ENCODE data around the gene GAB1. TPM values are rescaled to one million over a fixed set of nuclear protein-coding genes. Genes with fewer than 3 reads are reported as not detected.

Gene GAB1
- total and polyA plus RNA-seq, 3 donors from 2014 or later, result 19.7 to 64.5 (median 61.3) TPM

DNA sequence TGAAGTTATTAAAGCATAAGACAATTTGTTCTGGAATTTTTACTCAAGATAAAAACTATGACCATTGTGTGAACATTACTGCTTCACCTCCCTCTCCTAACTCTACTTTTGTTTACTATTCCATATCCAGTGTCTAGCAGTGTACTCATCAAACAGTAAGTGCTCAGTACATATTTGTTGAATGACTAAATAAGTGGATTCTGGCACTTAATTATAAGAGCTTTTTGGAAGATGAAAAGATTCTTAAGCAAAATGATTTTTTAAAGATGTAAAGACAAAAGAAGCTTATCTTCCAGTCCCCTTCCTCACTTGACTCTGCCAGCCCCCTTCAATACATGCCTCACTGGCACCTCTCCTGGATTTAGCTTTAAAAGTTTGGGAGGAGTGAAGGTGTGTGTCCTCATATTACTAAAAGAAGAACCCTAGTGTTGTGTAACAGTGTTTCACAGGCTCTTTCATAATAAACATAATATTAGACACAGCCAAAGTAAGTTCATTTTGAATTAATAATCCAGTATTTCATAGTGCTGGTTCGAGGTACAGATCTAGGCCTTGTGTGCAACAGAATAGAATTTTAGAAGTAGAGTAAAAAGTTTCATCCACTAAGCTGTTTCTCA, 53.0 kb downstream of the GAB1 start:
- no peaks in the 10 kb centered on the region for H3K9me3 ChIP-seq
- TF ChIP-seq, protein P1, sequence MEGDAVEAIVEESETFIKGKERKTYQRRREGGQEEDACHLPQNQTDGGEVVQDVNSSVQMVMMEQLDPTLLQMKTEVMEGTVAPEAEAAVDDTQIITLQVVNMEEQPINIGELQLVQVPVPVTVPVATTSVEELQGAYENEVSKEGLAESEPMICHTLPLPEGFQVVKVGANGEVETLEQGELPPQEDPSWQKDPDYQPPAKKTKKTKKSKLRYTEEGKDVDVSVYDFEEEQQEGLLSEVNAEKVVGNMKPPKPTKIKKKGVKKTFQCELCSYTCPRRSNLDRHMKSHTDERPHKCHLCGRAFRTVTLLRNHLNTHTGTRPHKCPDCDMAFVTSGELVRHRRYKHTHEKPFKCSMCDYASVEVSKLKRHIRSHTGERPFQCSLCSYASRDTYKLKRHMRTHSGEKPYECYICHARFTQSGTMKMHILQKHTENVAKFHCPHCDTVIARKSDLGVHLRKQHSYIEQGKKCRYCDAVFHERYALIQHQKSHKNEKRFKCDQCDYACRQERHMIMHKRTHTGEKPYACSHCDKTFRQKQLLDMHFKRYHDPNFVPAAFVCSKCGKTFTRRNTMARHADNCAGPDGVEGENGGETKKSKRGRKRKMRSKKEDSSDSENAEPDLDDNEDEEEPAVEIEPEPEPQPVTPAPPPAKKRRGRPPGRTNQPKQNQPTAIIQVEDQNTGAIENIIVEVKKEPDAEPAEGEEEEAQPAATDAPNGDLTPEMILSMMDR (IDR thresholded peaks at IDR 0.05), result no peak
- no peak for TF ChIP-seq POLR2A (IDR thresholded peaks at IDR 0.05)
- no peak overlapping the region for H3K4me3 ChIP-seq
- 50 to 70% methylated on average over 1 of the region's 1 CpG for WGBS, 2 donors
- H3K27me3 ChIP-seq, result no peaks in the 10 kb centered on the region
- H3K36me3 ChIP-seq (ENCODE audit: low read depth, missing control alignments), result no peaks in the 10 kb centered on the region
- no peak for DNase-seq
- H3K4me1 ChIP-seq, result peaks cover 18% of the 10 kb centered on the region
- H3K27ac ChIP-seq, result no peak overlapping the region
- intact Hi-C loops (cut with DNase I; ENCODE audit: low total_unique reads), result no loop called here

DNA sequence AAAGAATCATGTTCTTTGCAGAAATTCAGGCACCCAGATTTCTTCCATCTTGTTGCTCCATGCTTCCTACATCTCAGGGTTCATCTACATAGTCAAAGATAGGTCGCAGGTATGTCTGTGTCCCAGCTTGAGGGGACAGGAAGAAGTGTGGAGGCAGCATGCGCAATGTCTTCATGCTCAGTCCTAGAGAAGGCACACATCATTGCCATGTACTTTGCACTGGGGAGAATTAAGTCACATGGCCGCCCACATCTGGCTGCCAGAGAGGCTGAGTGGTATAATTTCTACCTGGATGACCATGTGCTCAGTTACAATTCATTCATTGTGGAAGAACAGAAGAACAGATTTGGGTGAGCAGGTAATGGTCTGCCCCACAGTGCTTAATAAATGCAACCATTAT, 54.1 kb downstream of the GAB1 start:
- no peak for DNase-seq
- Histone ChIP-seq H3K9me3 (no peaks in the 10 kb centered on the region), H3K27ac (no peak overlapping the region), H3K27me3 (no peaks in the 10 kb centered on the region), H3K36me3 (ENCODE audit: low read depth, missing control alignments) (no peaks in the 10 kb centered on the region), H3K4me1 (peaks cover 13% of the 10 kb centered on the region), H3K4me3 (no peak overlapping the region)
- 71 to 85% methylated on average over 3 of the region's 3 CpGs for WGBS, 2 donors
- intact Hi-C loops (cut with DNase I; ENCODE audit: low total_unique reads), result no loop called here
- TF ChIP-seq, protein P1 (IDR thresholded peaks at IDR 0.05), result no peak
- TF ChIP-seq POLR2A (IDR thresholded peaks at IDR 0.05), result no peak

DNA sequence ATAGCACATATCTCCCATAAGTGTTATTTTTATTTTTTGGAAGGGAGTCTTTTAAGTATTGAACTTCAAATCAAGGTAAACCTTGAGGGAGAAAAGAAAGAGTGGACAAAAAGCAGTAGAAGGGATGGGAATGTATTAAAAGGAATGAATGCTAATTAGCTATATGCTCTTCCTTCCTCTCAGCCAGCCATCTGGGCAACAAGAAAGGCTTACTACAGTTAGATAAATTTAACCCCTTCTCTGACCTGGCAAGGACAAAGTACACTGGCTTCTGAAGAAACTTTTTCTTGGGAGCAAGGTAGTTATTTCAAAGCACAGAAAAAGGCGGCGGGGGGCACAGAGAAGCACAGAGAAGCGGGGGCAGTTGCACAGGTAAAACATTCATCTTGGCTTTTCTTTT, 54.6 kb downstream of the GAB1 start:
- DNase-seq, result no peak
- H3K36me3 ChIP-seq (ENCODE audit: low read depth, missing control alignments), result no peaks in the 10 kb centered on the region
- no peak overlapping the region for H3K27ac ChIP-seq
- TF ChIP-seq POLR2A (IDR thresholded peaks at IDR 0.05), result no peak
- TF ChIP-seq, protein P1 (IDR thresholded peaks at IDR 0.05), result no peak
- H3K4me1 ChIP-seq, result peaks cover 13% of the 10 kb centered on the region
- intact Hi-C loops (cut with DNase I; ENCODE audit: low total_unique reads), result no loop called here
- 84 to 91% methylated on average over 3 of the region's 3 CpGs for WGBS, 2 donors
- no peaks in the 10 kb centered on the region for H3K9me3 ChIP-seq
- no peak overlapping the region for H3K4me3 ChIP-seq
- no peaks in the 10 kb centered on the region for H3K27me3 ChIP-seq

DNA sequence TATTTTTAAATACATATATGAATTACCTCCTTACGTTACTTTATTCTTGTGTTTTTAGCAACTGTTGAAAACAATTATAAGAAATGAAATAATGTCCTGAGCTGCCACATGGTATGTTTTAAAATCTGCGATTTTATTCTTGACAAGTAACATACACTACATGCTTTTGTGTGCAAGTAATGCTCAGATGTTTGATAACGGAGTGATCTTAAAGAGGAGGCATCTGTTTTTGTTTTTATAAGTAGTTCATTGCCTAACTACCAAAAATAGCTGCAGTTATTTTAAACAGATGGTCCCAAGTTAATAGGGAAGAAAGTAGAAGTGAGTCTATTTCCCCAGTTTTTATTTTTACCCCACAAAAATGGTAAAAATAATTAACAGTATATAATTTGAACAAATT, 55.2 kb downstream of the GAB1 start:
- H3K27me3 ChIP-seq, result no peaks in the 10 kb centered on the region
- TF ChIP-seq, protein P1 (IDR thresholded peaks at IDR 0.05), result no peak
- no peak for TF ChIP-seq POLR2A (IDR thresholded peaks at IDR 0.05)
- no peaks in the 10 kb centered on the region for H3K36me3 ChIP-seq (ENCODE audit: low read depth, missing control alignments)
- H3K9me3 ChIP-seq, result no peaks in the 10 kb centered on the region
- DNase-seq, result no peak
- no peak overlapping the region for H3K27ac ChIP-seq
- intact Hi-C loops (cut with DNase I; ENCODE audit: low total_unique reads), result no loop called here
- H3K4me3 ChIP-seq, result no peak overlapping the region
- WGBS, 2 donors, result 43 to 55% methylated on average over 3 of the region's 3 CpGs
- H3K4me1 ChIP-seq, result peaks cover 13% of the 10 kb centered on the region

DNA sequence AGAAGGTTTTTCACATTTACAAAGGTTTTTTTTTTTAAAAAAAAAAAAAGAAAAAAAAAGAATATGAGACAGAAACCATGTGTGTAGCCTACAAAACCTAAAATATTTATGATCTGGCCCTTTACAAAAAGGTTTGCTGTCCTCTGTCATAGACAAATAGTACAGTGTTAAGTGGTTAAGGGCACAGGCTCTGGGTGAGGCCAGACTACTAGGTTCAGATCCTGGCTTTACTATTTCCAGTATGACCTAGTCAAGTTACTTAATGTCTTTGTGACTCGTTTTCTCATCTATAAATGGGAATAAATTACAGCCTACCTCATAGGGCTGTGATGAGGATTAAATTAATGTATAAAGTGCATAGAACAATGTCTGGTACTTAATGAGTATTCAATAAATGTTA, 56.5 kb downstream of the GAB1 start:
- TF ChIP-seq, protein P1 (IDR thresholded peaks at IDR 0.05), result no peak
- no peak for TF ChIP-seq POLR2A (IDR thresholded peaks at IDR 0.05)
- Histone ChIP-seq H3K27ac (no peak overlapping the region), H3K4me1 (peaks cover 13% of the 10 kb centered on the region), H3K4me3 (no peak overlapping the region), H3K27me3 (no peaks in the 10 kb centered on the region), H3K36me3 (ENCODE audit: low read depth, missing control alignments) (no peaks in the 10 kb centered on the region), H3K9me3 (no peaks in the 10 kb centered on the region)
- DNase-seq, result no peak
- intact Hi-C loops (cut with DNase I; ENCODE audit: low total_unique reads), result no loop called here
- WGBS, 2 donors, result 82 to 84% methylated on average over 1 of the region's 1 CpG

All from testis (tissue), 3 donors.